Thyroid gland (tissue), 4 donors: ENCODE results near the gene KDM4B.

Experiments used
- POLR2A ChIP-seq, 2 donors: fragments of 450-650 bp; IDR thresholded peaks; one replicate each; pipeline ENCODE4 v1.6.1; 2017; ENCODE audit warnings: antibody characterized with exemption in 2 of 2, mild to moderate bottlenecking in 2 of 2, moderate library complexity in 1 of 2
- TF ChIP-seq, protein P1 (sequence below), 6 experiments: fragments of 200-600 bp in 3 of 6; fragments of 450-650 bp in 3 of 6; sonication (generic) in 3 of 6; IDR thresholded peaks; one replicate each; pipeline ENCODE4 v1.5.1; 2016 to 2019; ENCODE audit warnings: antibody characterized with exemption in 6 of 6, mild to moderate bottlenecking in 2 of 6, inconsistent platforms in 1 of 6, moderate library complexity in 1 of 6

DNA sequence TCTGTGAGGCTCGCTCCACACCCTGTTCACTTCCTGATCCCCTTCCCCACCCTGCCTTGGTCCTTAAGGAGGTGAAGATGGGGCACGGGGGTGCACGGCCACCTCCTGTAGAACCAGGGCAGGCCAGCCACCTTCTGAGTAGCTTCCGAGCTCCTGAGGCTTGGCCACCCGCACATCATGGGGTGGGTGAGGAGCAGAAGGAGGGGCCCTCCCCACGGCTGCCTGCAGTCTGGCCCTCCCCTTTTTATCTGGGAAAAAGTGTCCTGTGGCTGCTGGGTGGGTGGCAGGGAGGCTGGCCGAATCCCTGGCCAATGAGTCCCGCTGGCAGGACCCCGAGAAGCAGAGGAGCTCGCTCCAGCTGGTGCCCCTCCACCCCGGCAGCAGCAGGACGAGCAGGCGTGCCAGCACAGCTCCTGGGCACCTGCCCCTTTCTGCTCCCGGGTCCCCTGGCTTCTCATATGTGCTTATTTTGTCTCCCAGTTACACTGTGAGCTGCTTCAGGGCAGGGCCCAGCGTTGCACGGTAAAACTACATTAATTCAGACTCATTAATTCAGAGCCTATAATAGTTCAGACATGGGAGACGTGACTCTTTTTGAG, 135.0 kb downstream of the KDM4B start:
- no peak for TF ChIP-seq POLR2A (IDR thresholded peaks at IDR 0.05)
- TF ChIP-seq, protein P1, sequence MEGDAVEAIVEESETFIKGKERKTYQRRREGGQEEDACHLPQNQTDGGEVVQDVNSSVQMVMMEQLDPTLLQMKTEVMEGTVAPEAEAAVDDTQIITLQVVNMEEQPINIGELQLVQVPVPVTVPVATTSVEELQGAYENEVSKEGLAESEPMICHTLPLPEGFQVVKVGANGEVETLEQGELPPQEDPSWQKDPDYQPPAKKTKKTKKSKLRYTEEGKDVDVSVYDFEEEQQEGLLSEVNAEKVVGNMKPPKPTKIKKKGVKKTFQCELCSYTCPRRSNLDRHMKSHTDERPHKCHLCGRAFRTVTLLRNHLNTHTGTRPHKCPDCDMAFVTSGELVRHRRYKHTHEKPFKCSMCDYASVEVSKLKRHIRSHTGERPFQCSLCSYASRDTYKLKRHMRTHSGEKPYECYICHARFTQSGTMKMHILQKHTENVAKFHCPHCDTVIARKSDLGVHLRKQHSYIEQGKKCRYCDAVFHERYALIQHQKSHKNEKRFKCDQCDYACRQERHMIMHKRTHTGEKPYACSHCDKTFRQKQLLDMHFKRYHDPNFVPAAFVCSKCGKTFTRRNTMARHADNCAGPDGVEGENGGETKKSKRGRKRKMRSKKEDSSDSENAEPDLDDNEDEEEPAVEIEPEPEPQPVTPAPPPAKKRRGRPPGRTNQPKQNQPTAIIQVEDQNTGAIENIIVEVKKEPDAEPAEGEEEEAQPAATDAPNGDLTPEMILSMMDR (IDR thresholded peaks at IDR 0.05), result no peak
